ENCODE measurements around the gene THAP10. TPM values are rescaled to one million over a fixed set of nuclear protein-coding genes. Genes with fewer than 3 reads are reported as not detected.
"Not testable (repeated sequence)": the region's sequence is repeated elsewhere in the genome, so short reads cannot be mapped to it uniquely, and the experiment has no call there.

Gene THAP10
- total RNA-seq, 2 donors from 2014 or later, result 0.39 to 0.90 TPM

DNA sequence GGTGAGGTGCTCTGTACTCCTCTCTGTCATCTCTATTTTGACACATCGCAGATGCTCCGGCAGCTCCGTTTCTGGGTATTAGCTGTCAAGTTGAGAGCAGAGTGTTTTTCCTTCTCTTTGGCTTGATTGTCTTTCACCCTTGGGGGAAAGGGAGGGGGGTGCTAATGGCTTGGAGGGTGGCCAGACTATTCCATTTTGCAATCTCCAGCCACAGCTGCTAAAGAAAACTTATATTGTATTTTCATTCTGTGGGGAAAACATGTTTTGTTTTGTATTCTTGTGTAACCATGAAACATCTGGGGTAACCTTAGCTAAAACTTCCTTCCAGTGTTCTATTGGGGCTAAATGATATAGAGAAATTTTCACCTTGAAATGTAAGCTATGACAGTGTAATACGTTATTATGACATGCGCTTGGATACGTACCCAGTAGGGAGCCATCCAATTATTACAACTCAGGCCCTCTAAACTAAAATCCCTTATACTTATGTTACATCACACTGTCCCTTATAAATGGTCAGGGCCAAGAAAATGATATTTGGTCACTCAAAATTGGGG, 24.2 kb downstream of the THAP10 start:
- Mint-ChIP-seq H3K27me3 (peaks cover 7% of the 10 kb centered on the region), H3K9me3 (no peaks in the 10 kb centered on the region), H3K27ac (no peak overlapping the region), H3K36me3 (ENCODE audit: low read depth) (no peaks in the 10 kb centered on the region), H3K4me1 (no peaks in the 10 kb centered on the region), H3K4me3 (no peak overlapping the region)
- no peak for ATAC-seq (replicated peaks)

DNA sequence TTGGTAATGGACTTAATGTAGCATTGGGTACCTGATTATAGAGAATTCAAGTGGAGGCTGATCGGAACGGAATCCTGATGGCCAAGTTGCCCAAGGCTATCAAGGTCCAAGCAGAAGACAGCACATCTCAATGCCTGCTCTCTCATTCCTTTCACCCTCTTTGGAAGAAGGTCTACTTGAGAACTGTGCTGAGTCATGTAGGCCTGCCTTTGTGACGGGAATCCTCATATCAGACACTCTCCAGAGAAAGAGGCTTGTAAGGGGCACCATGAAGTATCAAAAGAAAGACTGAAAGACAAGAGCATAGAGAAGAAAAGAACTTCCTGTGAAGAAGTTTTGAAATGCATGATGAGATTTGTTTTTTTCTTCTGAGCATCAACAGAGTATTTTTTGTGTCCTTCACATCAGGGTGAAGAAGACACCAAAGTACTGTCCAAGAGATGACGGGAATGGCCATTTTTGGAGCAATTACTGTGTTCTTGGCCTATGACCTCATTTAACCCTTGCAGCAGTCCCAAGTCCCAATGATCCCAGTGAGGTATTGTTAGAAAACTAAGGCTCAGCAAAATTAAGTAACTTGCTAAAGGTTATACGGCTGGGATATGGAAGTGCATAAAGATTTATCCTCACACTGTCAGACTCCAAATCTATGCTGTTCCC, 25.1 kb downstream of the THAP10 start:
- Mint-ChIP-seq H3K36me3 (ENCODE audit: low read depth) (no peaks in the 10 kb centered on the region), H3K27ac (no peak overlapping the region), H3K9me3 (no peaks in the 10 kb centered on the region), H3K4me3 (no peak overlapping the region), H3K27me3 (peaks cover 4% of the 10 kb centered on the region), H3K4me1 (no peaks in the 10 kb centered on the region)
- no peak for ATAC-seq (replicated peaks)

DNA sequence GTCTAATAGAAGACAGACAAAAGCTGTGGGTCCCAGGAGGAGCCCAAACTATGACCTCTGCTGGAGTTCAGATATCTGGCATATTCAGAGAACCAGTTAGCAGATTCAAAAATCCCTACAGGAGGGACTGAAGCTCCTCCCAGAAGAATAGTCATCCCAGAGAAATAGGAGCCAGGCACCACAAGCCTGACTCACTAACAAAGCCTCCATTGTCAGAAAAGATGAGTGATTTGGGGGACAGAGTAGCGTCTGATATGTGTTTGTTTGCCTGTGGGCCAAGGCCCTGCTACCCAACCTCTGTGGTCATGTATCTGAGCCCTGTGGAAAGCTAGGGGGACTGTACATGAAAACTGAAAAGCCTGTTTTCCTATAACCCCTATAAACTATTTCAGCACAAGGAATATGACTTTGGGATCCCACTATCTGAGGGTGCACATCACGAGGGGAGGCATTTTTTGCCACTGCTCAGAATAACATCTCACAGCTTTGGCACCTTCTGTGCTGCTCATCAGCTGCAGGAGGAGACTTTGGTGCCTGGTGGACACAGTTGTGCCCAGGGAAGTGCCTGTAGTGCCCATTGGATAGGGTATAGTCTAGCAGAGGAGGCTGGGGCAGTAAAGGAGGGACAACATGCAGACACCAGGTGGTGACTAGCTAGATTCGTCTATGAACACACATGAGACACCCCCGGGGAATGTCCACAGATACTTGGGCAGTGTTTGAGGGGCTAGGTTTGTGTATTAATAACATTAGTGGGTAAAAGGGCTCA, 28.6 kb downstream of the THAP10 start:
- no peaks in the 10 kb centered on the region for H3K36me3 Mint-ChIP-seq (ENCODE audit: low read depth)
- H3K27ac Mint-ChIP-seq, result no peak overlapping the region
- H3K4me1 Mint-ChIP-seq, result no peaks in the 10 kb centered on the region
- no peak for ATAC-seq (replicated peaks)
- no peaks in the 10 kb centered on the region for H3K9me3 Mint-ChIP-seq
- H3K27me3 Mint-ChIP-seq, result peaks cover 6% of the 10 kb centered on the region
- no peak overlapping the region for H3K4me3 Mint-ChIP-seq

DNA sequence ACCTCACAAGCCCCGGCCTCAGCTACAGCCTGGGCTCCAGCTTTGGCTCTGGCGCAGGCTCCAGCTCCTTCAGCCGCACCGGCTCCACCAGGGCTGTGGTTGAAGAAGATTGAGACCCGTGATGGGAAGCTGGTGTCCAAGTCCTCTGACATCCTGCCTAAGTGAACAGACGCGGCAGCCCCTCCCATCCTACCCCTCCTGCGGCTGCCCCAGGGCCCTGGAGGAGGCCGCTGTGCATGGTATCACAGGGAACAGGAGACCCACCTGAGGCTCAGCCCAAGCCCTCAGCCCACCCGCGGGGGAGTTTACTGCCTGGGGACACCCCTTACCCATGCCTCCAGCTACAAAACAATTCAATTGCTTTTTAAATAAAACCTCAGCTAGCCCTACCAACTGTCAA, 32.2 kb downstream of the THAP10 start:
- H3K27ac Mint-ChIP-seq, result no peak overlapping the region
- H3K27me3 Mint-ChIP-seq, result peaks cover 18% of the 10 kb centered on the region
- H3K9me3 Mint-ChIP-seq, result no peaks in the 10 kb centered on the region
- H3K36me3 Mint-ChIP-seq (ENCODE audit: low read depth), result no peaks in the 10 kb centered on the region
- H3K4me3 Mint-ChIP-seq, result no peak overlapping the region
- ATAC-seq (replicated peaks), result no peak
- H3K4me1 Mint-ChIP-seq, result no peaks in the 10 kb centered on the region

DNA sequence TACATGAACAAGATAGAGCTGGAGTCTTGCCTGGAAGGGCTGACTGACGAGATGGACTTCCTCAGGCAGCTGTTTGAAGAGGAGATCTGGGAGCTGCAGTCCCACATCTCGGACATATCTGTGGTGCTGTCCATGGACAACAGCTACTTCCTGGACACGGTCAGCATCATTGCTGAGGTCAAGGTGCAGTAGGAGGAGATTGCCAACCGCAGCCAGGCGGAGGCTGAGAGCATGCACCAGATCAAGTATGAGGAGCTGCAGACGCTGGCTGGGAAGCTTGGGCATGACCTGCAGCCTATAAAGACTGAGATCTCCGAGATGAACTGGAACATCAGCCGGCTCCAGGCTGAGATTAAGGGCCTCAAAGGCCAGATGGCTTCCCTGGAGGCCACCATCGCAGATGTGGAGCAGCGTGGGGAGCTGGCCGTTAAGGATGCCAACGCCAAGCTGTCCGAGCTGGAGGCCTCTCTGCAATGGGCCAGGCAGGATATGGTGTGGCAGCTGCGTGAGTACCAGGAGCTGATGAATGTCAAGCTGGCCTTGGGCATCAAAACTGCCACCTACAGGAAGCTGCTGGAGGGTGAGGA, 32.8 kb downstream of the THAP10 start:
- Mint-ChIP-seq H3K4me3 (no peak overlapping the region), H3K4me1 (peaks cover 2% of the 10 kb centered on the region), H3K27me3 (peaks cover 23% of the 10 kb centered on the region), H3K27ac (no peak overlapping the region), H3K9me3 (no peaks in the 10 kb centered on the region), H3K36me3 (ENCODE audit: low read depth) (peaks cover 3% of the 10 kb centered on the region)
- ATAC-seq (replicated peaks), result no peak

DNA sequence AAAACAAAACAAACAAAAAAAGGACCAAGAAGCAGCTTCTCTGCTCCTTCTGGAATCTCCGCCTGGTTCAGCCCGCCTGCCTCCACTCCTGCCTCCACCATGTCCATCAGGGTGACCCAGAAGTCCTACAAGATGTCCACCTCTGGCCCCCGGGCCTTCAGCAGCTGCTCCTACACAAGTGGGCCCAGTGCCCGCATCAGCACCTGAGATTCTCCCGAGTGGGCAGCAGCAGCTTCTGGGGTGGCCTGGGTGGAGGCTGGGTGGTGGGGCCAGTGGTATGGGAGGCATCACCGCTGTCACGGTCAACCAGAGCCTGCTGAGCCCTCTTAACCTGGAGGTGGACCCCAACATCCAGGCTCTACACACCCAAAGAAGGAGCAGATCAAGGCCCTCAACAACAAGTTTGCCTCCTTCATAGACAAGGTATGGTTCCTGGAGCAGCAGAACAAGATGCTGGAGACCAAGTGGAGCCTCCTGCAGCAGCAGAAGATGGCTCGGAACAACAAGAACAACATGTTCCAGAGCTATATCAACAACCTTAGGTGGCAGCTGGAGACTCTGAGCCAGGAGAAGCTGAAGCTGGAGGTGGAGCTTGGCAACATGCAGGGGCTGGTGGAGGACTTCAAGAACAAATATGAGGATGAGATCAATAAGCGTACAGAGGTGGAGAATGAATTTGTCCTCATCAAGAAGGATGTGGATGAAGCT, 33.5 kb downstream of the THAP10 start:
- not testable (repeated sequence) for H3K9me3 Mint-ChIP-seq; H3K4me1 Mint-ChIP-seq; H3K4me3 Mint-ChIP-seq; H3K27ac Mint-ChIP-seq; ATAC-seq (replicated peaks); H3K36me3 Mint-ChIP-seq (ENCODE audit: low read depth)
- H3K27me3 Mint-ChIP-seq, result peaks cover 25% of the 10 kb centered on the region

DNA sequence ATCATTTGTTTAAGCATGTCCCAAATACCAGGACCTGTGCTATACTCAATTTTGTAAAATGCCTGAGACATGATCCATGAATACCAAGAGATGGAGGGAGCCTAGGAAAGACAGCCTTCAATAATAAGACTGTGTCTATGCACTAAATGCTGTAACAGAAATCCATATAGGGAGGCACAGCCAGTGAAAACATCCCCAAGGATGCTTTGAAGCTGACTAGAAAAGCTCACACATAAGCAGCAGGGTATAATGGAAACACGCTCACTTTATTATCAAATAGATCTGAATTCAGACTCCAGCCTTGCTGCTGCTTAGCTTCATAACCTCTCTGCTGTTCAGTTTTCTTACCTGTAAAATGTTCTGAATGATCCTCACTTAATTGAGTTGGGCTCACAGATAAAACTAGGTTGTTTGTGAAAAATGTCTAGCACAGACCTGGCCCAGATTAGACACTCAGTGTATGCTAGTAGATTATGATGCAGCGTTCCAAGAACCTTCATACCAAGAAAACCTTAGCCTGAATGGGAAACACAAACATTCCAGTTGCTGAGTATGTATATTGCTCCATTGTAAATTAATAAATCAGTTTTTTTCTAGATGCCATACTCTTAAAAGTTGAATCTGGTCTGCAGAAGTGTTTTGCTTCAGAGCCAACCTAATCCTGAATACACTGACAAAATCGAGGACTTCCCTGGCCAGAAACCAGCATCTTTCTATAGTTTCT, 34.5 kb downstream of the THAP10 start:
- H3K27me3 Mint-ChIP-seq, result peaks cover 31% of the 10 kb centered on the region
- H3K27ac Mint-ChIP-seq, result no peak overlapping the region
- H3K4me1 Mint-ChIP-seq, result peaks cover 3% of the 10 kb centered on the region
- H3K36me3 Mint-ChIP-seq (ENCODE audit: low read depth), result peaks cover 5% of the 10 kb centered on the region
- no peaks in the 10 kb centered on the region for H3K9me3 Mint-ChIP-seq
- no peak overlapping the region for H3K4me3 Mint-ChIP-seq
- no peak for ATAC-seq (replicated peaks)

DNA sequence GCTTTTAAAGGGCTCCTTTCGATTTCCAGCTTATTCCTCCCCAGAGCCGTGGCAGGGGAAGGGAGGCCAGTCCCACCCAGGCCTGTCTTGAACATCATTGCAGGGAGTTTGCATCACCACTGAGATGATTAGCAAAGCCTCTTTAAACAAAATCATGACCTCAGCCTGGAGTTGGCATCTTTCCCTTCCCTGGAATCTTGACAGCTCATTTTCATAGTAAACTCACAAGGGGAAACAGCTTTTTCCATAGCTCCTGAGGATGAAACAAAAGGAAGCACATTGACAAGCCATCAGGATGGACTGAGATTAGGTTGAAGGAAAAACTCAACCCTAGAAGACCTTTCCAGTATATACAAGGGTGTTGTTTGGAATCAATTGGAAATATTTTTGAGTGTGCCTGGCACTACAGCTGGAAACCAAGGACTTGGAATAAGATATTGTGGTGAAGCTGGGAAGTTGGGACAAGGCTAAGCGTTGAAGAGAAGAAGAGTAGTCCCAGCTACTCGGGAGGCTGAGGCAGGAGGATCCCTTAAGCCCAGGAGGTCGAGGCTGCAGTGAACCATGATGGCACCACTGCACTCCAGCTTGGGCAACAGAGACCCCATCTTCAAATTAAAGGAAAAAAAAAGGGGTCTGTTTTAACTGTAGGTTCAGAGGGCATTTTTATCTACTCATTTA, 35.2 kb downstream of the THAP10 start:
- no peak overlapping the region for H3K4me3 Mint-ChIP-seq
- peaks cover 38% of the 10 kb centered on the region for H3K27me3 Mint-ChIP-seq
- no peak overlapping the region for H3K27ac Mint-ChIP-seq
- H3K36me3 Mint-ChIP-seq (ENCODE audit: low read depth), result peaks cover 5% of the 10 kb centered on the region
- ATAC-seq (replicated peaks), result no peak
- peaks cover 3% of the 10 kb centered on the region for H3K4me1 Mint-ChIP-seq
- H3K9me3 Mint-ChIP-seq, result no peaks in the 10 kb centered on the region

DNA sequence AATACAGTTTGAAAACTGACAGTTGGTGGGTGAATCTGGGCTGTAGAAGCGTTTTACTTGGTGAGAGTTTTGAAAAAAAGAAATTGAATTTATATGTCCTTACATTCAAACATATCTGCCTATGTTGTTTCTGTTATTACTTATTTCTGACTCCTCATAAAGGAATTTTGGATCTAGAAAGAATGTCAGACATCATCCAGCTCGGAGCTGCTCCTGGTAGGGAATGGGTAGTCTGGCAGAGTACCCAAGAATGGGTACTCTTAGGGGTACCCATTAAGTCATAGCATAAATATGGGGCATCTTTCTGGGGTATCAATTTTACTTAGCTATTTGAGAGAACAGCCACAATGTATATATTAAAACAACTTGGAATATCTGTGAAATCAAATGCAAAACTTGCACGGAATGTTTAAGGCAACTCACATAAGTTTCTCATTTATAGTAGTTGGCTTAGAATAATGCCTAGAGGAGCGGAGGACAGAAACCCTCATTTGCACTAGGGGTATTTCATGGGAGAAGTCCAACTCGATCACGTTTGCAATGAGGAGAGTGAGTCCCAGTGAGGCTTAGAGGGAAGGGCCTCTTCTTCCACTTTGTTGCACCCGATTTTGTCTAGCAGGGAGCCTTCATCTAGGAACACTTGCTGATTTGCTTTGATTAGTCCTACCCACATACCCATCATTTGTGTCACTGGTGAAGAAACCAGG, 35.9 kb downstream of the THAP10 start:
- Mint-ChIP-seq H3K27me3 (peaks cover 44% of the 10 kb centered on the region), H3K4me1 (peaks cover 3% of the 10 kb centered on the region), H3K27ac (no peak overlapping the region), H3K9me3 (no peaks in the 10 kb centered on the region), H3K36me3 (ENCODE audit: low read depth) (peaks cover 5% of the 10 kb centered on the region), H3K4me3 (no peak overlapping the region)
- no peak for ATAC-seq (replicated peaks)

DNA sequence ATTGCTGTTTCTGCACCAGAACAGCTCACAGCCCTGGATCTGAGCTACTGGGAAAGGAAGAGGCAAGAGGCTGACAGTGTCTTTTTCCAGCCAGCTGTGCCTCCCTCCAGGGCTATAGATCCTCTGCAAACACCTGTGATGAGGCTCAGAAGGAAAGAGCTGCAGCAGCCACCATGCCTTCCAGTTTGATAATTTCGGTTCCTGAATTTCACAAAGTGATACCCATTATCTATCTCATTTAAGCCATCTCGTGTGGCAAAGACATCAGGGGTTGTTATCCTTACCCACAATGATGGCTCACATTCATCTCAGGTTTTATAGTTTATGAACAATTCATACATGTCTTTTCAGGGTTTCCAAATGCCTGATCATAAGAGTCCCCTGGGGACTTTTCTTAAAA, 36.5 kb downstream of the THAP10 start:
- Mint-ChIP-seq H3K9me3 (no peaks in the 10 kb centered on the region), H3K27ac (no peak overlapping the region), H3K36me3 (ENCODE audit: low read depth) (peaks cover 5% of the 10 kb centered on the region), H3K27me3 (peaks cover 50% of the 10 kb centered on the region), H3K4me1 (peaks cover 3% of the 10 kb centered on the region), H3K4me3 (no peak overlapping the region)
- no peak for ATAC-seq (replicated peaks)

DNA sequence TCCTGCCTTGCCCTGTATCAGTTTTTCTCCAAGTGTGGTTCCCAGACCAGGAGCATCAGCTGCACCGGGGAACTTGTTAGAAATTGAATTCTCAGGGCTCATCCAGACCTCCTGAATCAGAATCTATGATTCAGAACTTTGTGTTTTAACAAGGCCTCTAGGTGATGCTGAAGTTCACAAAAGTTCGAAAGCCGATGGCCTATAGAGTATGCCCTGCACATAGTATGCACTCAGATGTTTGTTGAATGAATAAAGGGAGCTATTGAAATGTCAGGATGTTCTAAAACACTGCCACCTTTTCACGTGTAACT, 37.6 kb downstream of the THAP10 start:
- Mint-ChIP-seq H3K27me3 (peaks cover 58% of the 10 kb centered on the region), H3K9me3 (no peaks in the 10 kb centered on the region), H3K27ac (no peak overlapping the region), H3K4me3 (peak overlapping the region; percentile 83), H3K36me3 (ENCODE audit: low read depth) (peaks cover 5% of the 10 kb centered on the region), H3K4me1 (peaks cover 3% of the 10 kb centered on the region)
- no peak for ATAC-seq (replicated peaks)

DNA sequence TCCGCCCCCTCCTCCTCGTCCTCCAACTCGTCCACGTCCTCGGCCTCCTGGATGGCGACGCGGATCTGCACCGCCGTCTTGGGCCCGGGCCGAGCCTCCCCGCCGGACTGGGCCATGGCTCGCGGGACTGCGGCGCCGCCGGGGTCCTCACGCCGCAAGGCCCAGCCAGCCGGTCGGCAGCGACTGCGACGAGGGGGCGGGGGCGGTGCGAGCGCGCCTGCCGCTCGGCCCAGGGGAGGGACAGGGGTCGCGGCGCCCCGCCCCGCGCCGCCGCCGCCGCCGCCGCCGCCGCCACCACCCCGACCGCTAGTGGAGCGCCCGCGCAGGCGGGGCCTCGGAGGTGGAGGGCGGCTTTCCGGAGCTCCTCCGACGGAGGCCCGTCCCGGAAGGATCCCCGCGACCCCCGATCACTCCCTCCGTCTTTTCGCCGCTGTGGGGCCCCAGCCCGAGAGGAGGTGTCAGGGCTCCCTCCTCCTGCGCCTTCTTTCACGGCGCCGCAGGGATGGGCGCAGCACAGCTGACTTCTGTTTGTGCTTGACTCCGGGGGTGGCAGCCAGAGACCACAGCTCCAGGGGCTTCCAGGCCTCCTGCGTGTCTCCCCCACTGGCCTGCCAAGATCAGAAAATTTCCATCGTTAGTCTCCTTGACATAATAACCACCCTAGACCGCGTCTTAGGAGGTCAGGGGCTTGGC, 38.1 kb downstream of the THAP10 start, which contains the start of gene LARP6:
TSS of gene LARP6 (minus strand) at position 185 of the 693 bp plus-strand sequence. CDS start at position 116, 69 bp downstream.
- H3K9me3 Mint-ChIP-seq, result no peaks in the 10 kb centered on the region
- peaks cover 55% of the 10 kb centered on the region for H3K27me3 Mint-ChIP-seq
- H3K4me1 Mint-ChIP-seq, result peaks cover 3% of the 10 kb centered on the region
- no peak within 1 kb of the TSS for H3K27ac Mint-ChIP-seq
- peaks cover 5% of the 10 kb centered on the region for H3K36me3 Mint-ChIP-seq (ENCODE audit: low read depth)
- ATAC-seq (replicated peaks), result peak; percentile 54
- peak within 1 kb of the TSS; percentile 83 for H3K4me3 Mint-ChIP-seq

All from activated T-helper 17 cell treated with anti-CD3 and anti-CD28 coated beads, Interleukin-2, amount 50 U/mL, for 72 hours (primary cell).